ENCODE data around the gene PPBP.

Gene PPBP

GRCh38 chr4:73947239-73947985 lies 40.6 kb downstream of the PPBP start:
- no peak for DNase-seq

DNA sequence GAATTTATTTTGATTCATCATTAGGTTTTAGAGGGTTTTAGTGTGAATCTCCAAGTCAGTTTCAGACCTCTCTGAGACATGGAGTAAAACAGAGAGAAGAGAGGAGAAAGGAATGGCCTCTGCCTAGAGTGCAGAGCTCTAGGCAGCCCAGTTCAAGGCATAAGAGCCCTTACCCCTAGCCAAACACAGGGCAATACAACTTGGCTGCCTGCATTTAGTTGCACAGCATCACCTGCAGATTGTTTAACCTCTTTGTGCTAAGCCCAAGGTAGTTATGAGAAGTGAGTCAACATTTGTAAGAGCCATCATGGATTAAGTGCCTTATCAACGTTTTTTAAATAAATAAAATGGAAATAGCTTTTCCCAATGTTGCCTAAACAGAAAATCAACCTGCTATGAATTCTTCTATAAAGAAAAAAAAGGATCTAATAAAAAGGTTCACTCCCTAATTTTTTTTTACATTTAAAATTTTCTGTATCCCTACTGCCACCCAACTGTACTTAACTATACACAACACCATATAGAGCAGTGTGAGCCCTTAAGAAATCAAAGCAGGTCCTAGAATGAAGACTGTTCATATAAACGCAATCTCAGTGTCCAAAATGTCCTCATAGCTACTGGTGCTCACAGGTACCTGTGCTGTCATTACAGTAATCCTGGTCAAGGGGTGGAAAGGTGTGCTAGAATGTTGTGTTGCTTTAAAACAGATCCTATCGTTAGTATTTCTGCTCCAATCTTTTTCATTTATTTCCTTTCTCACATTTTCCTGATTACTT lies 42.1 kb downstream of the PPBP start:
- DNase-seq: no peak

- no peak for DNase-seq
Observed at GRCh38 chr4:73945140-73945539, 42.9 kb downstream of the PPBP start.

DNA sequence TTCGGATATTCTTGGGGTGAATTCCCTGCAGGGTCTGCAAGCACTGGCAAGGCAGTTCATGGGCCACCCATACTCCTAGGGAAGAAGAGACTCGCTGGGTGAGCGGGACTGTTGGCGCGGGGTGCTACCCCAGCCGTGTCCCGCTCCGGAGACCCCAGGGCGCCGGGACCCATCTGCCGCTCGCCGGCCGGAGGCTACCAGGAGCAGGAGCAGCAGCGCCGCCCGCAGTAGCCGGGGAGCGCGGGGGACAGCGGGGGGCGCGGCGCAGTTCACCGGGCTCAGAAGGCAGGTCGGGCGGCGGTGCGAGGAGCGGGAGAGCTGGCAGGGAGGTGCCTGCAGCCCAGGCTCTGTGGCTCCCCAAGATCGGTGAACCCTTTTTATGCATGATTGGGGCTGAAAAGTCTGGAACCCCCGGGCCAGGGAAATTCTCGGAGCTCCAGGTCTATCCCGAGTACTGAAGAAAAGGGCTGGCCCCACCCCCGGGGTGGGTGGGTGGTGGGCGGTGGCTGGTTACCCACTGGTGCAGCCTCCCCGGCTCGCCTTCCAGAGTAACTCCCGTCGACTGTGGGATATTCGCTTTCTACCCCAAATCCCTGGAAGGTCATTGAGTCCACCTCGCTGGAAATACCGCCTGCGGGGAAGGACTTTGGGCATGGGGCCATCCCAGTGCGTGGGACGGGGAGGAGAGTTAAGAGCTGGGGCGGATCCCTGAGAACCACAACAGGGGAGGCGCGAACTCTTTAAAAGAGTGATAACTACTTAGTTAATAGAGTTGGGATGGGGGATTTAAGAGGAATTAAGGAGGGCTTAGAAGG lies 43.7 kb downstream of the PPBP start:
- no peak for DNase-seq

DNA sequence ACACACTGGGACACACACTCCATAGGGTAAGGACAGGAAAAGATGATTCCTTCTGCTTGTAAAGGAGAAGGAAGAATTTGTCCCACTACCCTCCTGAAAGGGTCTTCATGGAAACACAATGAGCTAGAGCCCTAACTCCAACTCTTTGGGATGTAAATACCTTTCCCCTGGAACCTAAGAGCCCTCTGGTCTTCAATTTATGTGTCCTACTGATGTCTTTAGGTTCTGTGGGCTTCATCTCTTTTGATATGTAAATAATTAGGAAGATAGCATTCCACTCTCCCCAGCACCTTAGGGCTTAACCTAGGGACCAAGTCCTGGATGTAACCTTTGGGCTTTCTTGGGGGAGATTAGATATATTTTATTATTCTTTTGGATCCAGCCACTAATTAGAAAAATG lies 44.4 kb downstream of the PPBP start:
- DNase-seq: no peak

DNA sequence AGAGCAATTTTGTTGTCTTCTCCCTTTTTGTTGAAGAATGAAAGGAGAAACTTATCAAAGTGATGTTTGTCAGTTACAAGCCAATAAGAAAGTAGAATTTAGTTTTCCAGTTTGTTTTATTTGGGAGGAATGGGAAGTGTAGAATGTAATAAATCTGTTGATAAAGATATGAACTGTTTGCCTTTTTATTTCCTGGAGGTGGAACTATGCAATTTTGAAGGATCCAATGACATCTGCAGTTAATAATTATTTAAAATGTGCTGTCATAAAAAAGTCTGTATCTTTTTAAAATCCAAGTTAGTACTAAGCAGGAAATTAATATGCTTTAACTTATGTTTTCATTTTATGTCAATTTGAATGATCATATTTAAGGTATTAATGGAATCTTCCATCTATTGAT lies 51.0 kb downstream of the PPBP start:
- DNase-seq: no peak

Data from NCI-H1092 treated with DMSO at 0.1 percent for 48 hours (cell line).